HG03378 (cell line): ENCODE data around the gene CRHR2.
"Not testable (repeated sequence)": the region's sequence is repeated elsewhere in the genome, so short reads cannot be mapped to it uniquely, and the experiment has no call there.

ENCODE experiments used
- ATAC-seq: cut with Tn5 transposase; IDR thresholded peaks from one replicate; pipeline ENCODE4 v1.9.1; 2021; ENCODE audit warnings: mild to moderate bottlenecking, moderate library complexity; ENCODE audit not compliant: unreplicated experiment

CRHR2 gene

GRCh38 chr7:30656006-30656957, 26.0 kb downstream of the CRHR2 start:
- no peak for ATAC-seq

- ATAC-seq, result no peak
Measured at GRCh38 chr7:30655096-30655970, 26.9 kb downstream of the CRHR2 start.

- ATAC-seq, result no peak
Measured at GRCh38 chr7:30654296-30655090, 27.8 kb downstream of the CRHR2 start.

DNA sequence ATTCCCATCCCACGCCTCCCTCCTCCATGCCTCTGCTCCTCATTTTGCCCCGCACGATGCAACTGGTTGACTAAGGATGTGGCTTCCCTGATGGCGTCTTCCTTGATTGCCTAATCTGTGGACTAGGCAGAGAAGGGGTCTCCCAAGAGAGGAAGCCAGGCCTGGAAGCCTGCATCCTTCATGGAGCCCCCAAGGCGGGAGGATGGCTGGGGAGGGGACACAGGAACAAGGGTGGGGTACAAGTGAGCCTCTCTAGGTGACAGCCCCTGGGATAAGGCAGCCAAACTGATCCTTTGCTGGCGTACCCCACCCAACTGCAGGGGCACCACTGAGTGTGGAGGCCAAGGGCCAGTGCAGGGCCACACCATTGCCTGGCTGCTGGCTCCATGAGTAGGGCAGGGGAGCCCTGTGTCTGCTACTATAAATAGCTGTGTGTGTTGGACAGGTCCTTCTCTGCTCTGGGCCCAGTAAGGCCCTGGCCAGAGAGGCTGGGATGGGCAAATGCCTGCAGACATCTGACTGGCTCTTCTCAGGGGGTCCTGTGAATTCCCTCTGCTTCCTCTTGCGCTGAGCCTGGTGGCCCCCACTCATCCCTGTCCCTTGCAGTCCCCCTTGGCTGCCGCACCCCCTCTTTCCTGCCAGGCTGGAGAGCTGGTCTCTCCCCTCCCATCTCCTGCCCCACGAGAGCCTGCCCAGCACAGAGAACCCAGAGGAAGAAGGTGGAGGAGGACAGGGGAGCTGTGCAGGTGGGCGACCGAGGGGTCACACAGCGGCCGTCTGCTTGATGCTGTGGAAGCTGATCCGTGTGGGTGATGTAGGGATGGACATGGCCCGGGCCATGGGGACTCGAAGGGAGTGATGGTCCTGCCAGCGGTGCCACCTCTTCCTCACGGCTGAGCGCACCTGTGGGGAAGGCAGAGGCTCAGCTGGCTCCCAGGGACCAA, 29.3 kb downstream of the CRHR2 start:
- ATAC-seq, result no peak

DNA sequence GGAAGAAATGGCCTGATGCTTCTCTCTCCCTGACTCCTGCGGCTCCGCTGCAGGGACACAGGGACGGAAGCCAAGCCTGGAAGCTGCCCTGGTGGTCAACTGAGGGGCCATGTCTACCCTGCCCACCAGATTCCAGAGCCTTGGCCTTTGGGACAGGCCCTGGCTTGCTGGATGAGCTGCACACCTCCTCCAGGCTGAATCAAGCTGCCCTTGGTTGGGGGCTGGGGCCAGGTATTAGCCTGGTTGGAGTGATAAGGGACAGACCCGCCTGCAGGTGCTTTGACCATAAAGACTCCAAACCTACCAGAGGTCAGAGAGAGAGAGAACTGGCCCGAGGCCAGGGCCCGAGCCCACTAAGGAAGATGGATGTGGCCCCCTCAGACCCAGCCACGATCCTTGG, 30.1 kb downstream of the CRHR2 start:
- no peak for ATAC-seq

GRCh38 chr7:30650421-30650808, 31.8 kb downstream of the CRHR2 start:
- ATAC-seq, result no peak

DNA sequence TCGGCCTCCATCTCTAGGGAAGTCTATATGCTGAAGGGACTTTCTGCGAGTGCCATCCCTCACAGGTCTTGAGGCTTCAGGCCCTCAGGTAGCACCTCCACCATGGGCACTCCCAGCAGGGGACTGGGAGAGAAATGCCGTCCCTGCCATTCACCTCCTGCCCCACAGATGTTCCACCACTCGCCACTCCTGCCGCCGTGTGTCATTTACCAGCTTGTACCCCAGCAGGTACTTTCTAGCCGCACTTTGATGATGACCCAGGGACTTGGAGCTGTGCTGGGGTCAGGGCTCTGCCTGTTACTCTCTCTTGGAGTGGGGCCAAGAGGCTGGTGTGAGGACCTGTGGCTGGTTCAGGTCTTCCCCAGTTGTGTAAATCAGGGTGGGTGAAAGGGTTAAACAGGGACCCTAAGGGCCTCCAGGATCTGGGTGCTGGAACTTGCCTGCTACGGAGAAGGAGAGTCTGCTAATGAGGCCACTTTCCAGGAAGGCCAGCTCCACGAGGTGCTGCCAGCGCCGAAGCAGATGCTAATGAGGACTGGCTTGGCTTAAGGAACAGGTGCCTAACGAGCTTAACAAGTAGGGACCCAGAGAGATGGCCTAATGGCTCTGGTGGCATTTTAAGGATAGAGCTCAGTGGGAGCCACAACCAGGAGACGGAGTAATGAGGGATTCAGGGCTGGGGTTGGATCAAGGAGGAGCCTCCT, 32.4 kb downstream of the CRHR2 start:
- no peak for ATAC-seq

- ATAC-seq, result no peak
Measured at GRCh38 chr7:30648744-30649540, 33.3 kb downstream of the CRHR2 start.

- no peak for ATAC-seq
Measured at GRCh38 chr7:30647589-30648364, 34.5 kb downstream of the CRHR2 start.

- no peak for ATAC-seq
Measured at GRCh38 chr7:30646154-30646553, 36.1 kb downstream of the CRHR2 start.

- ATAC-seq, result no peak
Measured at GRCh38 chr7:30645661-30646060, 36.6 kb downstream of the CRHR2 start.

DNA sequence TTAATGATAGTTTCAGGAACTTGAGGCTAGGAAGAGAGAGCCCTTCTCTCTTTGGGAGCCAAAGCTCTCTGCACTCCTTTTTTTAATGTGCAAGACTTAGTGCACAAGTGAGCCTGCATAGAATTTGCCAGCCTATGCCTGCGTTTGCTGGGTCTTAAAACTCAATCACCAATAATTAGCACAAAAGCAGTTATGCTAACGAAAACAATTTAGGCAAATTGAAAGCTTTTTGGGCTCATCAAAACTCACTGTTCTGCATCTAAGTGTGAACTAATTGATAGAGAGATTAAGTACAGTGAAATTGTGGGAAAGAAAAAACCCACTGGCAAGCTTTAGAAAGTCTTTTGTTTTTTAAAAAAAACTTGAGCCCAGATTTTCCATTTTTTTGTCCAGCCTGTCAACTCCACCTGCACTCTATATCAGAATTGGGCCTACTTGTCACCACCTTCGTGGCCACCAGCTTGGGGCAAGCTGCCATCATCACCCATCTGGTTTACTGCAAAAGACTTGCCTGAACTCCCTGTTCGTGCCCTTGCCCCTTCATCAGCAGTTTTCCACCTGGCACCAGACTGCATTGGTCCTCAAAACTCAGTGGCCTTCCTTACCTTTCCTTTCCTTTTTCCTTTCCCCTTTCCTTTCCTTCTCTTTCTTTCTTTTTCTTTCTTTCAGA, 37.8 kb downstream of the CRHR2 start:
- ATAC-seq, result no peak

GRCh38 chr7:30642789-30643188, 39.5 kb downstream of the CRHR2 start:
- no peak for ATAC-seq

DNA sequence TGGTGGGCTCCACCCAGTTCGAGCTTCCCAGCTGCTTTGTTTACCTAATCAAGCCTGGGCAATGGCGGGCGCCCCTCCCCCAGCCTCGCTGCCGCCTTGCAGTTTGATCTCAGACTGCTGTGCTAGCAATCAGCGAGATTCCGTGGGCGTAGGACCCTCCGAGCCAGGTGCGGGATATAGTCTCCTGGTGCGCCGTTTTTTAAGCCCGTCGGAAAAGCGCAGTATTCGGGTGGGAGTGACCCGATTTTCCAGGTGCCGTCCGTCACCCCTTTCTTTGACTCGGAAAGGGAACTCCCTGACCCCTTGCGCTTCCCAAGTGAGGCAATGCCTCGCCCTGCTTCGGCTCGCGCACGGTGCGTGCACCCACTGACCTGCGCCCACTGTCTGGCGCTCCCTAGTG, 39.9 kb downstream of the CRHR2 start:
- ATAC-seq, result not testable (repeated sequence)

GRCh38 chr7:30635798-30636197, 46.5 kb downstream of the CRHR2 start:
- ATAC-seq, result no peak

GRCh38 chr7:30634634-30635201, 47.5 kb downstream of the CRHR2 start:
- no peak for ATAC-seq

DNA sequence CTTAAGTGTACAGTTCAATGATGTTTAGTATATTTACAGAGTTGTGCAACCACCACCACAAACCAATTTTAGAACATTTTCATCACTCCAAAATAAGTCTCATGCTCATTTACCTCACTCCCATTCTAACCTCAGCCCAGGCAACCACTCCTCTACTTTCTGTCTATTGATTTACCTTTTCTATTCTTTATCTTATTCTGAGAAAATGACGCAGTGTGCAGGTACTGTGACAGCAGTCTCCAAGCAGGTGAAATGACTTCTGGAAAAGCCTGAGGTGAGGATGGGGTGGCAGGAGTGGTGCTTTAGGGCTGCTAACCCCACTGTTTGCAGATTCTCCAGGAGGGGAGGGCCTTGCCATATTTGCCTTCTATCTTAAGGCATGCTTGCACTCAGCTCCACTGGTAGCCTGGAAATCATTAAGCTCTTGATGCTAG, 48.0 kb downstream of the CRHR2 start:
- ATAC-seq, result no peak
